ENCODE measurements around the gene ACTR8. TPM values are rescaled to one million over a fixed set of nuclear protein-coding genes. Genes with fewer than 3 reads are reported as not detected.

The ACTR8 gene
- polyA plus RNA-seq, 3 donors = 8.3 to 12.2 (median 10.7) TPM

GRCh38 chr3:53899750-53900149, 17.8 kb upstream of the ACTR8 start:
- TF ChIP-seq, protein P1, sequence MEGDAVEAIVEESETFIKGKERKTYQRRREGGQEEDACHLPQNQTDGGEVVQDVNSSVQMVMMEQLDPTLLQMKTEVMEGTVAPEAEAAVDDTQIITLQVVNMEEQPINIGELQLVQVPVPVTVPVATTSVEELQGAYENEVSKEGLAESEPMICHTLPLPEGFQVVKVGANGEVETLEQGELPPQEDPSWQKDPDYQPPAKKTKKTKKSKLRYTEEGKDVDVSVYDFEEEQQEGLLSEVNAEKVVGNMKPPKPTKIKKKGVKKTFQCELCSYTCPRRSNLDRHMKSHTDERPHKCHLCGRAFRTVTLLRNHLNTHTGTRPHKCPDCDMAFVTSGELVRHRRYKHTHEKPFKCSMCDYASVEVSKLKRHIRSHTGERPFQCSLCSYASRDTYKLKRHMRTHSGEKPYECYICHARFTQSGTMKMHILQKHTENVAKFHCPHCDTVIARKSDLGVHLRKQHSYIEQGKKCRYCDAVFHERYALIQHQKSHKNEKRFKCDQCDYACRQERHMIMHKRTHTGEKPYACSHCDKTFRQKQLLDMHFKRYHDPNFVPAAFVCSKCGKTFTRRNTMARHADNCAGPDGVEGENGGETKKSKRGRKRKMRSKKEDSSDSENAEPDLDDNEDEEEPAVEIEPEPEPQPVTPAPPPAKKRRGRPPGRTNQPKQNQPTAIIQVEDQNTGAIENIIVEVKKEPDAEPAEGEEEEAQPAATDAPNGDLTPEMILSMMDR (IDR thresholded peaks at IDR 0.05) = no peak
- H3K27ac Mint-ChIP-seq = no peak overlapping the region
- Histone ChIP-seq H3K4me3 (replicated peaks in 1 of 3; ENCODE audit: low read depth in 2 of 3, low read length in 3 of 3) (no peak overlapping the region), H3K4me1 (ENCODE audit: control insufficient read depth in 1 of 2, insufficient read depth in 2 of 2, low read length in 2 of 2) (no peaks in the 10 kb centered on the region), H3K27ac (ENCODE audit: low read depth in 1 of 2, low read length in 2 of 2) (no peak overlapping the region), H3K9me3 (replicated peaks in 1 of 2; ENCODE audit: control insufficient read depth in 1 of 2, insufficient read depth in 1 of 2, low read length in 2 of 2) (peaks cover 0 to 1% of the 10 kb centered on the region in 2 donors), H2AFZ (ENCODE audit: insufficient read depth, low read depth, low read length, poor library complexity, severe bottlenecking) (no peak overlapping the region), H3K36me3 (replicated peaks in 1 of 2; ENCODE audit: control insufficient read depth in 1 of 2, insufficient read depth in 2 of 2, low read length in 2 of 2) (no peaks in the 10 kb centered on the region), H3K9ac (ENCODE audit: insufficient read depth, low read length, poor library complexity, severe bottlenecking) (no peak overlapping the region), H3K4me2 (replicated peaks; ENCODE audit: extremely low read depth, low read length, poor library complexity, severe bottlenecking) (no peak overlapping the region), H3K27me3 (ENCODE audit: control insufficient read depth in 2 of 2, insufficient read depth in 2 of 2, low read length in 2 of 2) (peaks cover 31 to 61% of the 10 kb centered on the region in 2 donors), H3K79me2 (ENCODE audit: insufficient read depth, low read length) (no peaks in the 10 kb centered on the region), H4K20me1 (ENCODE audit: insufficient read depth, low read length) (no peaks in the 10 kb centered on the region)
- intact Hi-C loops (cut with micrococcal nuclease) = loop anchor here in 1 of 2 donors (5.0 kb wide), 1 partner anchor 547 kb away; no protein-coding TSS in a partner anchor
- H3K36me3 Mint-ChIP-seq = no peaks in the 10 kb centered on the region
- no peaks in the 10 kb centered on the region for H3K4me1 Mint-ChIP-seq
- WGBS (ENCODE audit: insufficient coverage) = no CpG with 5 or more reads among the region's 2 CpGs
- no peak overlapping the region for H3K4me3 Mint-ChIP-seq
- H3K27me3 Mint-ChIP-seq (ENCODE audit: low read depth in 3 of 3) = peaks cover 11 to 39% (median 34%) of the 10 kb centered on the region in 3 donors
- DNase-seq = no peak
- H3K9me3 Mint-ChIP-seq = peaks cover 0 to 3% (median 0%) of the 10 kb centered on the region in 7 donors

- Histone ChIP-seq H3K79me2 (ENCODE audit: insufficient read depth, low read length) (peaks cover 41% of the 10 kb centered on the region), H3K4me2 (replicated peaks; ENCODE audit: extremely low read depth, low read length, poor library complexity, severe bottlenecking) (peak overlapping the region; percentile 45), H3K36me3 (replicated peaks in 1 of 2; ENCODE audit: control insufficient read depth in 1 of 2, insufficient read depth in 2 of 2, low read length in 2 of 2) (peaks cover 7 to 13% of the 10 kb centered on the region in 2 donors), H3K4me3 (replicated peaks in 1 of 3; ENCODE audit: low read depth in 2 of 3, low read length in 3 of 3) (peak overlapping the region; percentile 28 to 92 (median 34)), H3K27me3 (ENCODE audit: control insufficient read depth in 2 of 2, insufficient read depth in 2 of 2, low read length in 2 of 2) (peaks cover 29 to 41% of the 10 kb centered on the region in 2 donors), H4K20me1 (ENCODE audit: insufficient read depth, low read length) (peaks cover 4% of the 10 kb centered on the region), H3K9ac (ENCODE audit: insufficient read depth, low read length, poor library complexity, severe bottlenecking) (peak overlapping the region; percentile 42), H2AFZ (ENCODE audit: insufficient read depth, low read depth, low read length, poor library complexity, severe bottlenecking) (peak overlapping the region; percentile 60), H3K27ac (ENCODE audit: low read depth in 1 of 2, low read length in 2 of 2) (peak overlapping the region; percentile 74 to 92), H3K4me1 (ENCODE audit: control insufficient read depth in 1 of 2, insufficient read depth in 2 of 2, low read length in 2 of 2) (peaks cover 19 to 22% of the 10 kb centered on the region in 2 donors), H3K9me3 (replicated peaks in 1 of 2; ENCODE audit: control insufficient read depth in 1 of 2, insufficient read depth in 1 of 2, low read length in 2 of 2) (no peaks in the 10 kb centered on the region)
- DNase-seq = peak in 1 of 3 donors; percentile 10
- H3K27ac Mint-ChIP-seq = peak overlapping the region; percentile 95 to 99 (median 98)
- peaks cover 9 to 27% (median 26%) of the 10 kb centered on the region in 3 donors for H3K27me3 Mint-ChIP-seq (ENCODE audit: low read depth in 3 of 3)
- intact Hi-C loops (cut with micrococcal nuclease) = loop anchor here in 1 of 2 donors (5.0 kb wide), 1 partner anchor 545 kb away; the partner anchor contains the start of gene DCP1A
- WGBS (ENCODE audit: insufficient coverage) = 78% methylated on average over 3 of the region's 4 CpGs
- peaks cover 0 to 12% (median 2%) of the 10 kb centered on the region in 7 donors for H3K9me3 Mint-ChIP-seq
- H3K4me3 Mint-ChIP-seq = peak overlapping the region; percentile 83 to 85
- H3K4me1 Mint-ChIP-seq = peaks cover 26% of the 10 kb centered on the region
- TF ChIP-seq, protein P1 (IDR thresholded peaks at IDR 0.05) = no peak
- peaks cover 20 to 35% of the 10 kb centered on the region in 2 donors for H3K36me3 Mint-ChIP-seq
Observed at GRCh38 chr3:53892286-53892637, 10.3 kb upstream of the ACTR8 start.

Measured in CD14-positive monocyte (primary cell).